Esophagus (tissue), 2 donors: ENCODE results near the gene NLRC5. TPM values are rescaled to one million over a fixed set of nuclear protein-coding genes. Genes with fewer than 3 reads are reported as not detected.

Experiments
- H3K27ac ChIP-seq, 2 donors: one replicate each; pipeline ENCODE4 v1.5.1; 2013; ENCODE audit warnings: low read depth in 2 of 2, mild to moderate bottlenecking in 2 of 2, inconsistent platforms in 1 of 2, low read length in 1 of 2, moderate library complexity in 1 of 2
- H3K27me3 ChIP-seq, 2 donors: one replicate each; pipeline ENCODE4 v1.6.1; 2013; ENCODE audit warnings: low read length in 2 of 2, control low read depth in 1 of 2, mild to moderate bottlenecking in 1 of 2; ENCODE audit not compliant: insufficient read depth in 2 of 2, control insufficient read depth in 1 of 2
- H3K36me3 ChIP-seq, 2 donors: one replicate each; pipeline ENCODE4 v1.6.1; 2013; ENCODE audit warnings: low read length in 1 of 2; ENCODE audit not compliant: control insufficient read depth in 2 of 2, insufficient read depth in 2 of 2
- H3K4me1 ChIP-seq, 2 donors: one replicate each; pipeline ENCODE4 v1.6.1; 2013; ENCODE audit warnings: low read length in 1 of 2; ENCODE audit not compliant: control insufficient read depth in 2 of 2, insufficient read depth in 2 of 2
- H3K4me3 ChIP-seq, 2 donors: one replicate each; pipeline ENCODE4 v1.5.1; 2013; ENCODE audit warnings: low read length in 2 of 2, mild to moderate bottlenecking in 2 of 2, low read depth in 1 of 2, moderate library complexity in 1 of 2
- H3K9me3 ChIP-seq, 2 donors: one replicate each; pipeline ENCODE4 v1.6.1; 2013; ENCODE audit warnings: mild to moderate bottlenecking in 2 of 2, low read depth in 1 of 2, low read length in 1 of 2, moderate library complexity in 1 of 2; ENCODE audit not compliant: control insufficient read depth in 2 of 2, insufficient read depth in 1 of 2
- WGBS, 2 donors: extraction: QIAGEN DNeasy Blood & Tissue Kit; methylation state at CpG; one replicate each; pipeline ENCODE4 v1.1.7; 2013; 5-methylcytosine and 5-hydroxymethylcytosine counted together
- polyA plus RNA-seq, 2 donors: library from polyadenylated mRNA; stranded (reverse); fragments of 200-250 nt; gene quantifications; one replicate each; pipeline ENCODE4 v1.2.3, GENCODE V29; 2013
- donor health status: healthy with polysubstance abuse.
- donor health status: Bipolar disorder and iron deficiency.

NLRC5 gene
- polyA plus RNA-seq, 2 donors: 11.3 to 21.7 TPM

DNA sequence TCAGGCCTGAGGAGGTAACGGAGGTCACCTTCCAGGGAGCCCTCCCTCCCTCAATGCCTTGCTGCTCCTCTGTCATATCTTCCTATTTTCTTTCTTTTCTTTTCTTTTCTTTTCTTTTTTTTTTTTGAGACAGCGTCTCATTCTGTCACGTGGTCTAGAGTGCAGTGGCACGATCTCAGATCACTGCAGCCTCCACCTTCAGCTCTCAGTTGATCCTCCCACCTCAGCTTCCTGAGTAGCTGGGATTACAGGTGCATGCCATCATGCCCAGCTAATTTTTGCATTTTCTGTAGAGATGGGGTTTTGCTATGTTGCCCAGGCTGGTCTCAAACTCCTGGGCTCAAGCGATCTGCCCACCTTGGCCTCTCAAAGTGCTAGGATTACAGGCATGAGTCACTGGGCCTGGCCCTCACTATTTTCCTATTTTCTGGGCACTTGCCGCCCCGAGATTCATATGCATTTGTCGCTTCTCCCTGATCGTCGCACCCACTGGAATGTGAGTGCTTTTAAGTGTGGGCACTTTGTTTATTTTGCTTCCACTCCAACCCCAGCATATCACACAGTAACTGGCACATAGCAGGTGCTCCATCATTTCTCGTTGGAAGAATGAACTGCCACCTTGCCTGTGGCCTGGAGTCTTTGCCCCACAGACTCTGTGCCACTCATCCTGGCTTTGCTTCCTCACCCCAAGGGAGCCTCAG, 134.8 kb downstream of the NLRC5 start:
- H3K4me1 ChIP-seq: no peaks in the 10 kb centered on the region
- no peak overlapping the region for H3K27ac ChIP-seq
- H3K27me3 ChIP-seq: no peaks in the 10 kb centered on the region
- 81 to 84% methylated on average over 11 of the region's 11 CpGs for WGBS, 2 donors
- H3K36me3 ChIP-seq: peaks cover 0 to 12% of the 10 kb centered on the region in 2 donors
- no peak overlapping the region for H3K4me3 ChIP-seq
- H3K9me3 ChIP-seq: peaks cover 0 to 2% of the 10 kb centered on the region in 2 donors

- no peaks in the 10 kb centered on the region for H3K27me3 ChIP-seq
- H3K27ac ChIP-seq: no peak overlapping the region
- H3K4me3 ChIP-seq: no peak overlapping the region
- no peaks in the 10 kb centered on the region for H3K4me1 ChIP-seq
- WGBS, 2 donors: 94 to 99% methylated on average over 4 of the region's 4 CpGs
- H3K36me3 ChIP-seq: peaks cover 0 to 12% of the 10 kb centered on the region in 2 donors
- peaks cover 0 to 2% of the 10 kb centered on the region in 2 donors for H3K9me3 ChIP-seq
Observed at GRCh38 chr16:57125376-57125775, 136.0 kb downstream of the NLRC5 start.

- H3K4me3 ChIP-seq: no peak overlapping the region
- H3K36me3 ChIP-seq: peaks cover 0 to 12% of the 10 kb centered on the region in 2 donors
- peaks cover 0 to 2% of the 10 kb centered on the region in 2 donors for H3K9me3 ChIP-seq
- H3K27me3 ChIP-seq: no peaks in the 10 kb centered on the region
- no peaks in the 10 kb centered on the region for H3K4me1 ChIP-seq
- no peak overlapping the region for H3K27ac ChIP-seq
- 98 to 99% methylated on average over 4 of the region's 4 CpGs for WGBS, 2 donors
Observed at GRCh38 chr16:57125969-57126368, 136.6 kb downstream of the NLRC5 start.

DNA sequence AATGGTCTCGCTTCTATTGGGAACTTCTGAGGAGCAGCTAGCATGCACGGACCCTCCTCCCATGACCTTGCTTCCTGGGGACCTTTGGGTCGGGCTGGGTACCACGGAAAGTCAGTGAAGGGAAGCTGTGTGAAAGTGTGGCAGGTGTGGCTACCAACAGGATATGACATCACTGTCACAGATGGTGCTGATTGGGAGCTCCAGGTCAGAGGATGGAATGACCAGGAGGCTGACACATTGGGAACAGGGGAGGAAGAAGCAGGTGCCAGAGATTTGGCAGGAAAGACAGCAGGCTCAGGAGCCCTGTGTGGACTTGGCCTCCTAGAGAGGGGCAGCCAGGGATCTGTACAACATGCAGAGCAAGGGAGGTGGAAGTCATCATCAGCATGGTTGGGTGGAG, 137.1 kb downstream of the NLRC5 start:
- Histone ChIP-seq H3K9me3 (peaks cover 0 to 2% of the 10 kb centered on the region in 2 donors), H3K27me3 (no peaks in the 10 kb centered on the region), H3K36me3 (peaks cover 0 to 10% of the 10 kb centered on the region in 2 donors), H3K27ac (no peak overlapping the region), H3K4me1 (no peaks in the 10 kb centered on the region), H3K4me3 (no peak overlapping the region)
- 84 to 86% methylated on average over 4 of the region's 4 CpGs for WGBS, 2 donors

- no peaks in the 10 kb centered on the region for H3K27me3 ChIP-seq
- H3K27ac ChIP-seq: no peak overlapping the region
- H3K36me3 ChIP-seq: peaks cover 0 to 3% of the 10 kb centered on the region in 2 donors
- peaks cover 0 to 2% of the 10 kb centered on the region in 2 donors for H3K9me3 ChIP-seq
- 90 to 92% methylated on average over 5 of the region's 5 CpGs for WGBS, 2 donors
- H3K4me1 ChIP-seq: peaks cover 0 to 5% of the 10 kb centered on the region in 2 donors
- no peak overlapping the region for H3K4me3 ChIP-seq
Observed at GRCh38 chr16:57127037-57127763, 137.8 kb downstream of the NLRC5 start.

- Histone ChIP-seq H3K36me3 (peaks cover 0 to 2% of the 10 kb centered on the region in 2 donors), H3K9me3 (peaks cover 0 to 2% of the 10 kb centered on the region in 2 donors), H3K4me3 (no peak overlapping the region), H3K27me3 (no peaks in the 10 kb centered on the region), H3K27ac (no peak overlapping the region), H3K4me1 (peaks cover 2 to 5% of the 10 kb centered on the region in 2 donors)
- WGBS, 2 donors: 95 to 97% methylated on average over 7 of the region's 7 CpGs
Observed at GRCh38 chr16:57127836-57128235, 138.5 kb downstream of the NLRC5 start.

GRCh38 chr16:57128771-57129389, 139.5 kb downstream of the NLRC5 start:
- Histone ChIP-seq H3K36me3 (no peaks in the 10 kb centered on the region), H3K4me3 (no peak overlapping the region), H3K9me3 (peaks cover 0 to 2% of the 10 kb centered on the region in 2 donors), H3K27me3 (no peaks in the 10 kb centered on the region), H3K4me1 (peaks cover 2 to 5% of the 10 kb centered on the region in 2 donors), H3K27ac (no peak overlapping the region)
- 80 to 84% methylated on average over 11 of the region's 11 CpGs for WGBS, 2 donors

GRCh38 chr16:57130950-57131321, 141.6 kb downstream of the NLRC5 start:
- H3K36me3 ChIP-seq: no peaks in the 10 kb centered on the region
- 91 to 94% methylated on average over 6 of the region's 6 CpGs for whole genome bisulfite sequencing, 2 donors
- H3K27me3 ChIP-seq: no peaks in the 10 kb centered on the region
- H3K4me1 ChIP-seq: peaks cover 2 to 5% of the 10 kb centered on the region in 2 donors
- H3K27ac ChIP-seq: no peak overlapping the region
- H3K9me3 ChIP-seq: no peaks in the 10 kb centered on the region
- H3K4me3 ChIP-seq: no peak overlapping the region

DNA sequence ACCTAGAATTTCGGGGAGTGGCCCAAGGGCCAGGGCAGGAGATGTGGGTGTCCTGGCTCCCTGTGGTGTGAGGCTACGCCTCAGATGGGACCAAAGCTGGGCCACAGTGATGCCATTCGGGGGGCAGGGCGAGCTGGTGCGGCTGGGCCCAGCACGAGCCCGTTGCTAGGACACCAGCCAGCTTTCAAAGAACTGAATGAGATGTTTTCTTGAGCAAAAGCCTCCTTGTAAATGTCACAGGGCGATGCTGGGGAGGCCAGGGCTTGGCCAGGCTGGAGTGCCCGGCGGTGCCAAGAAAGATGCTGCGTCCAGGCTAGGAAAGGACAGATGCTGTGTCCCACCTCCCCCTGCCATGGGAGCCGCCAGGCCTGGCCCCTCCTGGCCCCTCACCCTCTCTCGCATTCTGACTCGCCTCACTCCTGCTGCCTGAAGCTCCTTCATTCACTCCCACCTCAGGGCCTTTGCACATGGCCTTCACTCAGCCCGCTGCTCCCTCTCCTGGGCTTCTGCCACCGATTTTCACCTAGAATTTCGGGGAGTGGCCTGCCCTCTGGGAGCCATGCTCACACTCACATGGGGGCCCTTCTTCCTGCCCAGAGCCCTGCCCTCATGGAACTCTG, 142.1 kb downstream of the NLRC5 start:
- no peak overlapping the region for H3K27ac ChIP-seq
- peaks cover 2 to 5% of the 10 kb centered on the region in 2 donors for H3K4me1 ChIP-seq
- WGBS, 2 donors: 73 to 84% methylated on average over 17 of the region's 17 CpGs
- H3K4me3 ChIP-seq: no peak overlapping the region
- no peaks in the 10 kb centered on the region for H3K27me3 ChIP-seq
- no peaks in the 10 kb centered on the region for H3K36me3 ChIP-seq
- no peaks in the 10 kb centered on the region for H3K9me3 ChIP-seq
